Coronary artery (tissue), 2 donors: ENCODE measurements around the gene MTMR6.

ENCODE experiments used
- DNase-seq: peaks from one replicate; pipeline ENCODE4 v3.0.0-alpha.2; 2017; ENCODE audit warnings: low spot score
- H3K27ac ChIP-seq, 2 donors: fragments of 200-600 bp; sonication (generic); one replicate each; pipeline ENCODE4 v1.5.1; 2016 to 2019
- H3K4me3 ChIP-seq: fragments of 200-600 bp; sonication (generic); 2 replicates; pipeline ENCODE4 v1.5.1; 2016; ENCODE audit warnings: mild to moderate bottlenecking, moderate library complexity
- TF ChIP-seq, protein P1 (sequence below): fragments of 200-600 bp; sonication (generic); IDR thresholded peaks from one replicate; pipeline ENCODE4 v1.5.1; 2019; ENCODE audit warnings: antibody characterized with exemption

MTMR6 gene

DNA sequence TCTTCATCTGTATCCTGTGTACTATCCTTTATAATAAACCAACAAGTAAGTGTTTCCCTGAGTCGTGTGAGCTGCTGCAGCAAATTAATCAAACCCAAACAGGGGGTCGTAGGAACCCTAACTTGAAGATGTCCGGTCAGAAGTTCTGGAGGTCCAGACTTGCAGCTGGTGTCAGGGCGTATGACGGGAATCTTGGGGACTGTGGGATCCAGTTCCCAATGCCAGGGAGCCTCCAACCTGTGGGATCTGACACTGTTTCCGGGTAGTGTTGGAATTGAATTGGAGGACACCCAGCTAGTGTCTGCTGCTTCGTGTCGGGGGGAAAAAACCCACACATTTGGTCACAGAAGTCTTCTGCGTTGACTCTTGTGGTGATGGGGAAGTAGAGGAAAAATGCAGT is 63.1 kb downstream of the MTMR6 start:
- Histone ChIP-seq H3K27ac (no peak overlapping the region), H3K4me3 (no peak overlapping the region)
- TF ChIP-seq, protein P1, sequence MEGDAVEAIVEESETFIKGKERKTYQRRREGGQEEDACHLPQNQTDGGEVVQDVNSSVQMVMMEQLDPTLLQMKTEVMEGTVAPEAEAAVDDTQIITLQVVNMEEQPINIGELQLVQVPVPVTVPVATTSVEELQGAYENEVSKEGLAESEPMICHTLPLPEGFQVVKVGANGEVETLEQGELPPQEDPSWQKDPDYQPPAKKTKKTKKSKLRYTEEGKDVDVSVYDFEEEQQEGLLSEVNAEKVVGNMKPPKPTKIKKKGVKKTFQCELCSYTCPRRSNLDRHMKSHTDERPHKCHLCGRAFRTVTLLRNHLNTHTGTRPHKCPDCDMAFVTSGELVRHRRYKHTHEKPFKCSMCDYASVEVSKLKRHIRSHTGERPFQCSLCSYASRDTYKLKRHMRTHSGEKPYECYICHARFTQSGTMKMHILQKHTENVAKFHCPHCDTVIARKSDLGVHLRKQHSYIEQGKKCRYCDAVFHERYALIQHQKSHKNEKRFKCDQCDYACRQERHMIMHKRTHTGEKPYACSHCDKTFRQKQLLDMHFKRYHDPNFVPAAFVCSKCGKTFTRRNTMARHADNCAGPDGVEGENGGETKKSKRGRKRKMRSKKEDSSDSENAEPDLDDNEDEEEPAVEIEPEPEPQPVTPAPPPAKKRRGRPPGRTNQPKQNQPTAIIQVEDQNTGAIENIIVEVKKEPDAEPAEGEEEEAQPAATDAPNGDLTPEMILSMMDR, result no peak
- DNase-seq, result peak; percentile 50

- peak; percentile 31 for DNase-seq
- Histone ChIP-seq H3K4me3 (no peak overlapping the region), H3K27ac (no peak overlapping the region)
- TF ChIP-seq, protein P1, result no peak
Measured at GRCh38 chr13:25222740-25223139, 64.5 kb downstream of the MTMR6 start.

GRCh38 chr13:25218019-25218418 is 69.3 kb downstream of the MTMR6 start:
- Histone ChIP-seq H3K27ac (no peak overlapping the region), H3K4me3 (no peak overlapping the region)
- TF ChIP-seq, protein P1, result no peak
- peak; percentile 33 for DNase-seq

GRCh38 chr13:25217023-25217885 is 70.0 kb downstream of the MTMR6 start:
- Histone ChIP-seq H3K4me3 (no peak overlapping the region), H3K27ac (no peak overlapping the region)
- peak; percentile 41 for DNase-seq
- TF ChIP-seq, protein P1, result no peak

- Histone ChIP-seq H3K4me3 (no peak overlapping the region), H3K27ac (no peak overlapping the region)
- DNase-seq, result no peak
- TF ChIP-seq, protein P1, result no peak
Measured at GRCh38 chr13:25215253-25215575, 72.1 kb downstream of the MTMR6 start.

DNA sequence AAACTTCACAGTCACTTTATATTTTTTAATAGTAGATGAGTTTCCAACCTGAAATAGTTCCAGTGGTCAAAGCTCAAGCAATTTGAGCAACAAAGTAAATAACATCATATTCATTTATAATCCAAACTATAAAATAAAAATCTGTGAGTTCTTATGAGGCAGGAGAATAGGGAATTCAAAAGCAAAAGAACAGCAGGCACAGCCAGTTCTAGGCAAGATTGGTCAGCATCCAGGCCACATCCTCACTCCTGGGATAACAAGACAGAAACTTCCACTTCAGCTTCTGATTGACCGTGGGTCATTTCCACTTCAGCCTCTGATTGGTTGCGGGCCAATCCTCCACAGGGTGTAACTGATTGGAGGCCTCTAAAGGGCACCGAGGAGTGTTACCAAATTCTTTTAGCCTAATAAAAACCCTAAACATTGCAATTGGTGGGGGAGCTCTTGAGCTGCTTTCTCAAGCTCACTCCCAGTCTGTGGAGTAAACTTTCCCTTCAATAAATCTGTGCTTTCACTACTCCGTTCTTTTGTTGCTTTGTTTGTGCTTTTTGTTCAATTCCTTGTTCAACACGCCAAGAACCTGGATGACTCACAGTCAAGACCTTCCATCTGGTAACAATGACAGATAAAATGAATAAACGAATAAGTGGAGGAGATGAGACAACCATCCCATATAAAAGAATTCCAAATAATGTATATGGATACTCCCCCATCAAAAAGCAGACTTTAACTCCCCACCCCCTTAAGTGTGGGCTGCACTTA is 72.6 kb downstream of the MTMR6 start:
- DNase-seq, result peak; percentile 55
- TF ChIP-seq, protein P1, result no peak
- Histone ChIP-seq H3K27ac (no peak overlapping the region), H3K4me3 (no peak overlapping the region)

GRCh38 chr13:25213715-25214114 is 73.6 kb downstream of the MTMR6 start:
- peak; percentile 35 for DNase-seq
- Histone ChIP-seq H3K4me3 (no peak overlapping the region), H3K27ac (no peak overlapping the region)
- TF ChIP-seq, protein P1, result no peak
